Measurements from ENCODE around the gene PDCD11. TPM values are rescaled to one million over a fixed set of nuclear protein-coding genes. Genes with fewer than 3 reads are reported as not detected.

The PDCD11 gene
- total RNA-seq, 1 donor from 2014 or later: 73.2 TPM

DNA sequence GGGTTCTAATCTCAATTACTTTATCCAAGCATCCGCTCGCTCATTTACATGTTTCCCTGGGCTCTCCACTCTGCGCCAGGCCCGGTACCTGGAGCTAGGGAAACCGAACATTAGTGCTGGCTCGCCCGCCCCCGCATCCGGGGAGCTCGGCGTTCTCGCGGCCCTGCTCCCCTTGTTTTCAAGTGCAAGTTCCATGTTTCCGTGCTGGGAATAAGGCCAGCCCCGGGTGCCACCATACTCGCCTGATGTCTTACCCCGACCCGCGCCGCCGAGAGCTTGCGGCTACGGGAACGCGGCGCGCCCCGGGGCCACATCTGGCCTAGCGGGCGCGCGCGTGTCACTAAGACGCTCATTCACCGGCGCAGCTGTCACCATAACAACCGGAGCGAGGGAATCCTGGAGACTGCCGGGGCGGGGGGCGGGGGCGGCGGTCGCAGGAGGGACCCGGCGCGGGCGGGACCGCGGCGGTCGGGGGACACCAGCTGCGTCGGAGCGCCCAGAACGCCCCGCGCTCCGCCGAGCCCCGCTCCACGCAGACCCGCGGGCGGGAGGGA, 97.0 kb downstream of the PDCD11 start, which contains the start of gene NEURL1:
Gene NEURL1 (plus strand): TSS at position 344 of the 554 bp plus-strand sequence. CDS start 683 bp downstream, outside the sequence.
- Mint-ChIP-seq H3K4me3 (ENCODE audit: unreplicated experiment) (peak within 1 kb of the TSS; percentile 83), H3K9me3 (ENCODE audit: unreplicated experiment) (peaks cover 9% of the 10 kb centered on the region), H3K27me3 (ENCODE audit: unreplicated experiment) (peaks cover 27% of the 10 kb centered on the region), H3K4me1 (ENCODE audit: low read depth, unreplicated experiment) (peaks cover 20% of the 10 kb centered on the region), H3K36me3 (ENCODE audit: unreplicated experiment) (no peaks in the 10 kb centered on the region), H3K27ac (ENCODE audit: unreplicated experiment) (peak within 1 kb of the TSS; percentile 75)
- TF ChIP-seq, protein P1, sequence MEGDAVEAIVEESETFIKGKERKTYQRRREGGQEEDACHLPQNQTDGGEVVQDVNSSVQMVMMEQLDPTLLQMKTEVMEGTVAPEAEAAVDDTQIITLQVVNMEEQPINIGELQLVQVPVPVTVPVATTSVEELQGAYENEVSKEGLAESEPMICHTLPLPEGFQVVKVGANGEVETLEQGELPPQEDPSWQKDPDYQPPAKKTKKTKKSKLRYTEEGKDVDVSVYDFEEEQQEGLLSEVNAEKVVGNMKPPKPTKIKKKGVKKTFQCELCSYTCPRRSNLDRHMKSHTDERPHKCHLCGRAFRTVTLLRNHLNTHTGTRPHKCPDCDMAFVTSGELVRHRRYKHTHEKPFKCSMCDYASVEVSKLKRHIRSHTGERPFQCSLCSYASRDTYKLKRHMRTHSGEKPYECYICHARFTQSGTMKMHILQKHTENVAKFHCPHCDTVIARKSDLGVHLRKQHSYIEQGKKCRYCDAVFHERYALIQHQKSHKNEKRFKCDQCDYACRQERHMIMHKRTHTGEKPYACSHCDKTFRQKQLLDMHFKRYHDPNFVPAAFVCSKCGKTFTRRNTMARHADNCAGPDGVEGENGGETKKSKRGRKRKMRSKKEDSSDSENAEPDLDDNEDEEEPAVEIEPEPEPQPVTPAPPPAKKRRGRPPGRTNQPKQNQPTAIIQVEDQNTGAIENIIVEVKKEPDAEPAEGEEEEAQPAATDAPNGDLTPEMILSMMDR (IDR thresholded peaks at IDR 0.05; ENCODE audit: partially characterized antibody, unreplicated experiment): no peak
- peak; percentile 46 for DNase-seq

DNA sequence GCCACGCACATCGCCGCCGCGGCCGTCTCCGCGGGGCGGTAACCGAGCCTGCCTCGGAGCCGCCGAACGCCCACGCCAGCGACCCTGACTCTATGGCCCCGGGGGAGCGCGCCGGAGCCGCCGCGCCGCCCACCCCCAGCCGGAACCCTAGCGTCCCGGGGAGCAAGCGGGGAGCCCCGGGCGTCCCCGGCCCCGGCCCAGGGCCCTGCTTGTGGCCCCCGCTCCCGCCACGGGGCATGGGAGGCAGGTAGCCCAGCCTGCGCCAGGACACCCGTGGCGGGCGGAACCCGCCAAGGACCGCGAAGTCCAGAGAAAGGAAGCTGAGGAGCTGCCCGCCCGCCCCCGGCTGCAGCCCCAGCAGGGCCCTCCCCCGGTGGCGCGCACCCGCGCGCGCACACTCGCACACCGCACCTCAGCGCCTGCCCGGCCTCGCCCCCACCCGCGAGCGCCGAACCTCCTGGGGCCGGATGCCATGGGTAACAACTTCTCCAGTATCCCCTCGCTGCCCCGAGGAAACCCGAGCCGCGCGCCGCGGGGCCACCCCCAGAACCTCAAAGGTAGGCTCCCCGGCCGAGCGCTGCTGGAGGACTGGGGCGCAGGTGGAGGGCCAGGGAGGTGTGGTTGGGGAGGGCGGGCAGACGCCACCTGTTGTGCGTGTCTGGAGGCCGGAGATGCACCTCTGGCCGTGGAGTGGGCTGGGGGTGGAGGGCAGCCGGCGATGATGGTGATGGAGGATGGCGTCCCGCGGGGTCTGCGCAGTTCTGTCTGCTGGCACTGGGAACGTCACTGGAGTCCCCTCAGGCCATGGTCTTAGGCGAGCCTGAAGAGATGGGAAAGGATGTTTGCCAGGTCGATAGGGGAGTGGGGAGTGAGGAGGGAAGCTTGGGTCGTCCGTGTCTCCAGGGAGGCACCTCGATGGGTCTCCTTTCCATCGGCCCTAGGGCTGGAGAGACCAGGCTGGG, 97.8 kb downstream of the PDCD11 start:
- H3K27me3 Mint-ChIP-seq (ENCODE audit: unreplicated experiment): peaks cover 27% of the 10 kb centered on the region
- no peak overlapping the region for H3K27ac Mint-ChIP-seq (ENCODE audit: unreplicated experiment)
- peaks cover 20% of the 10 kb centered on the region for H3K4me1 Mint-ChIP-seq (ENCODE audit: low read depth, unreplicated experiment)
- peak overlapping the region; percentile 83 for H3K4me3 Mint-ChIP-seq (ENCODE audit: unreplicated experiment)
- H3K9me3 Mint-ChIP-seq (ENCODE audit: unreplicated experiment): peaks cover 9% of the 10 kb centered on the region
- H3K36me3 Mint-ChIP-seq (ENCODE audit: unreplicated experiment): no peaks in the 10 kb centered on the region
- peak; percentile 61 for DNase-seq
- TF ChIP-seq, protein P1 (IDR thresholded peaks at IDR 0.05; ENCODE audit: partially characterized antibody, unreplicated experiment): no peak

DNA sequence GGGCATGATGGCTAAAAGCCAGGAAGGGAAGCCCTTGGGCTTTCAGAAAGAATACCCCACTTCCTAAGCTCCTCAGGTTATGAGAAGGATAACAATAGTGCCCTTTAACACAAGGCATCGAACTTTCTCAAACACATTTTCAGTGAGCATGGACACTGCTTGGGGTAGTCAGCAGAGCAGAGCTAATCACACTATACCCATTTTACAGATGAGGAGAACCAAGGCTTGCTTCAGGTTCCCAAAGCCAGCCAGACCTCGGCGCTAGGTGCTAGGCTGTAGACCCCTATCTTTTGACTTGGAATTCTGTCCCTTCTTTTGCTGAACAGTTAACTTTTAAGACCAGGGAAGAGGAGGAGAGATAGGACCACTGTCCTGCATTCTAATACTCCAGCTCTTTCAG, 98.9 kb downstream of the PDCD11 start:
- peaks cover 24% of the 10 kb centered on the region for H3K27me3 Mint-ChIP-seq (ENCODE audit: unreplicated experiment)
- DNase-seq: no peak
- TF ChIP-seq, protein P1 (IDR thresholded peaks at IDR 0.05; ENCODE audit: partially characterized antibody, unreplicated experiment): no peak
- H3K36me3 Mint-ChIP-seq (ENCODE audit: unreplicated experiment): no peaks in the 10 kb centered on the region
- no peak overlapping the region for H3K27ac Mint-ChIP-seq (ENCODE audit: unreplicated experiment)
- peaks cover 9% of the 10 kb centered on the region for H3K9me3 Mint-ChIP-seq (ENCODE audit: unreplicated experiment)
- peaks cover 20% of the 10 kb centered on the region for H3K4me1 Mint-ChIP-seq (ENCODE audit: low read depth, unreplicated experiment)
- H3K4me3 Mint-ChIP-seq (ENCODE audit: unreplicated experiment): no peak overlapping the region

Small RNAs within 50 kb of the gene (microRNA-seq; reads per million reads assigned to microRNA genes)
- gene MIR1307 (ENCODE audit: unreplicated experiment): 10,269 reads per million, percentile 98 among the genes with 10 or more reads in this experiment

Other genes with a start within 250 kb of the PDCD11 start
- gene NT5C2, start 203.4 kb upstream of the PDCD11 start, total RNA-seq (ENCODE audit: unreplicated experiment): 68.5 TPM
- gene RPEL1, start 150.7 kb upstream of the PDCD11 start, total RNA-seq (ENCODE audit: unreplicated experiment): not detected
- 625 TPM for gene INA, start 119.5 kb upstream of the PDCD11 start, total RNA-seq (ENCODE audit: unreplicated experiment)
- gene PCGF6, start 45.5 kb upstream of the PDCD11 start, total RNA-seq (ENCODE audit: unreplicated experiment): 7.4 TPM
- 6.9 TPM for gene TAF5, start 28.6 kb upstream of the PDCD11 start, total RNA-seq (ENCODE audit: unreplicated experiment)
- gene ATP5MK, start 151 bp upstream of the PDCD11 start, total RNA-seq (ENCODE audit: unreplicated experiment): 330 TPM
- 0.44 TPM for gene CALHM2, start 55.7 kb downstream of the PDCD11 start, total RNA-seq (ENCODE audit: unreplicated experiment)
- gene CALHM1, start 62.3 kb downstream of the PDCD11 start, total RNA-seq (ENCODE audit: unreplicated experiment): not detected
- gene CALHM3, start 82.6 kb downstream of the PDCD11 start, total RNA-seq (ENCODE audit: unreplicated experiment): not detected
- 3.1 TPM for gene NEURL1, start 97.1 kb downstream of the PDCD11 start, total RNA-seq (ENCODE audit: unreplicated experiment)